ENCODE measurements around the gene OR9A2. TPM values are rescaled to one million over a fixed set of nuclear protein-coding genes. Genes with fewer than 3 reads are reported as not detected.

The OR9A2 gene
- total RNA-seq, 1 donor, result not detected

DNA sequence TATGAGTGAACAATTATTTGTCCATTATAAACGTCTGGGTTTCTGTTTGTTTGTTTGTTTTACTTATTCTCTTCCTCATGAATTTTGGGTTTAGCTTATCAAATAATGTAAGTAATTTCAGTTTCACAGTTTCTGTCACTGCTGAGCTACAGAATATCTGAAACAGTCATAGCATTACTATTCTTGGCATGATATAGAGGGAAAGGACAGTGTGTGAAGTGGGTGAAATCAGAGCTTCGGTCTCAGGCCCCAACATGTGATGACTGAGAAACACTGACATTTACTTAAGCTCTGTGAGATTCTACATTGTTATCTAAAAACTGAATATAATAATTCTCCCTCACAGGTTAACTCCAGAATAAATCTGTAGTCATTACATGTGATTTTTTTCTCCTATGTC, 16.5 kb upstream of the OR9A2 start:
- TF ChIP-seq, protein P1, sequence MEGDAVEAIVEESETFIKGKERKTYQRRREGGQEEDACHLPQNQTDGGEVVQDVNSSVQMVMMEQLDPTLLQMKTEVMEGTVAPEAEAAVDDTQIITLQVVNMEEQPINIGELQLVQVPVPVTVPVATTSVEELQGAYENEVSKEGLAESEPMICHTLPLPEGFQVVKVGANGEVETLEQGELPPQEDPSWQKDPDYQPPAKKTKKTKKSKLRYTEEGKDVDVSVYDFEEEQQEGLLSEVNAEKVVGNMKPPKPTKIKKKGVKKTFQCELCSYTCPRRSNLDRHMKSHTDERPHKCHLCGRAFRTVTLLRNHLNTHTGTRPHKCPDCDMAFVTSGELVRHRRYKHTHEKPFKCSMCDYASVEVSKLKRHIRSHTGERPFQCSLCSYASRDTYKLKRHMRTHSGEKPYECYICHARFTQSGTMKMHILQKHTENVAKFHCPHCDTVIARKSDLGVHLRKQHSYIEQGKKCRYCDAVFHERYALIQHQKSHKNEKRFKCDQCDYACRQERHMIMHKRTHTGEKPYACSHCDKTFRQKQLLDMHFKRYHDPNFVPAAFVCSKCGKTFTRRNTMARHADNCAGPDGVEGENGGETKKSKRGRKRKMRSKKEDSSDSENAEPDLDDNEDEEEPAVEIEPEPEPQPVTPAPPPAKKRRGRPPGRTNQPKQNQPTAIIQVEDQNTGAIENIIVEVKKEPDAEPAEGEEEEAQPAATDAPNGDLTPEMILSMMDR (IDR thresholded peaks at IDR 0.05; ENCODE audit: insufficient read depth, low read length), result no peak
- no peak overlapping the region for H3K4me3 ChIP-seq (ENCODE audit: low read depth, low read length)
- peak; percentile 55 for DNase-seq (ENCODE audit: low read depth)

DNA sequence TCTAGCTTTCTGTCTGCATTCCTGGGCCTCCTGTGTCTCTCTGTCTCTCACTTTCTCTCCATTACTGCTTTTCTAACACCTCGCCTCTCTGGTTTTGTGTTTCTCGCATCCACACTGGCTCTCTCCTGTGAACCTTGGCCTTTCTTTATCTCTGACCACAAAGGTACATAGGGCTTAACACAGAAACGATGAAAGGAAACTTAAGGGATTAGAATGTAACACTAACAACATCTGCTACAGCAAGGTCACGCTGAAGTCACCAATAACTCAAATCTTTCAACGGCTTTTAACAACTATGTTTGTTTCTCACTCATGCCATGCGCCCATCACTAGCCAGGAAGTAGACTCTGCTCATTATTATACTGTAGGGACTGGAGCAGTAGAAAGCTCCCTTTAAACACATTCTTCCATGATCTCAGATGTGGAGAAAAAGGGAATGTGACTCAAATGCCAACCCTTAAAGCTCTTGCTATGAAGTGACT, 15.9 kb upstream of the OR9A2 start:
- TF ChIP-seq, protein P1 (IDR thresholded peaks at IDR 0.05; ENCODE audit: insufficient read depth, low read length), result no peak
- peak; percentile 27 for DNase-seq (ENCODE audit: low read depth)
- H3K4me3 ChIP-seq (ENCODE audit: low read depth, low read length), result no peak overlapping the region

DNA sequence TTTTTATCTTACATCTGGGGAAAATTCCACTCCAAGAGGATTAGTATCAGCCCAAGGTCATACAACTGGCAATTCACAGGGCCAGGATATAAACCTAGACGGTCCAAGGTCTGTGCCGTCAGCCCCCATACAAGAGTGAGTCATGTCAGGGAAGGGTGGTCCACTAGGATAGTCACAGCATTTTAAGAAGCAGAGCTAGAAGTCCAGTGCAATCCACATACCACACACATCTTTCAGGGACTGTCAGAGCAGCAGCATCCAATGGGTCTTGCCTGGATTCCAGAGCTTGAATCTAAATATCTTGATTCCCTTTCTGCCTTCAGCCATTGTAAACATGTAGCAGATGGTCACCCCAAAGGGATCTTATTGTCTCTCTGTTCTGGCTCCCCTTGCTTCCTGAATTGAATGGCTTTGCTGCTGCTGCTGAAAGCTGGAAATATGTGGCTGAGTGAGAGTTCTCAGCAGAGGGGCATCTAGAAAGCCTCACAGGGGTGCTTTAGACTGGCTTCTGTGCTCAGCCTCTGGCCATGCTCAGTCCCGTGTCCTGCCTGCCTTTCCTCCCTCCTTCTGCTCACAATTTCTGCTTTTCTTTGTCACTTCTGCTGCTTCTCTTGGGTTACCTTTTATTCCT, 15.3 kb upstream of the OR9A2 start:
- peak; percentile 47 for DNase-seq (ENCODE audit: low read depth)
- TF ChIP-seq, protein P1 (IDR thresholded peaks at IDR 0.05; ENCODE audit: insufficient read depth, low read length), result no peak
- no peak overlapping the region for H3K4me3 ChIP-seq (ENCODE audit: low read depth, low read length)

DNA sequence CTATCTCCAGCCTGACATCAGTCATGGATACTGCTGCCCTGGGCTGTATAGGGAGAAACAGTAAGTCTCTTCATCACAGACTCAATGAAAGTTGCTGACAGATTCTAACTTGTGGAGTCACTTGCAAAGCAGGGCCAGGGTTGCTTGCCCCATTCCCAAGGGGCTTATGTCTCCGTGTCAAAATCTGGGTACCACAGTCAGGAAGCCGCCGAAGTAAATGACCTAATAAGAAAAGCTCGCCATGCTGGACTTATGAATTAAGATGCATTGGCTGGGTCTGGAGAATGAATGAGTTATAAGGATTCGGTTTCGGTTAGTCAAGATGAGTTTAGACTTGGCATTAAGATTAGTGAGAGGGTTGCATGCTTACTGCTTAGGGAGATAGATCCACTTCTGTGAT, 14.4 kb upstream of the OR9A2 start:
- no peak overlapping the region for H3K4me3 ChIP-seq (ENCODE audit: low read depth, low read length)
- no peak for DNase-seq (ENCODE audit: low read depth)
- TF ChIP-seq, protein P1 (IDR thresholded peaks at IDR 0.05; ENCODE audit: insufficient read depth, low read length), result no peak

DNA sequence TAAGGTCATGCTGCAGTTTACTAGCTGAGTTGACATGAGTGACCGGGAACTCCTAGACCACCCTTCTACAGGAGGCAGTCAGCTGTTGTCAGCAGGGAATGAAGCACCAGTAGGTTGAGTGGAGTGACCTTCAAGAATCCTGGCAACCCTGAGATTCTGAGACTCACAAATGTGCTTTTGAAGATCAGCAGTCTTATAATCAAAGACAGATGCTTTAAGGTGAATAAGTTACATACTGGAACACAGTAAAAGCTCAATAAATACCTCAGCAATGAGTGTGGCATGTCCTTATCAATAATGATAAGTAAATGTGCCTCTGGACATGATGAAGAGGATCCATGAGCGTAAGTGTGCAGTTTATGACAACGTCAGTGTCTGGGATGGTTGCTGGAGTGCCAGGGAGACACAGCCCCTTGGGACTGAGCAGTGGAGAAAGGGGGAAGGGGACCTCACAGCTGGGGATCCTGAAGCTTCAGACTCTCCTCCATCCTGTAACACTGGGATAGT, 13.3 kb upstream of the OR9A2 start:
- TF ChIP-seq, protein P1 (IDR thresholded peaks at IDR 0.05; ENCODE audit: insufficient read depth, low read length), result no peak
- H3K4me3 ChIP-seq (ENCODE audit: low read depth, low read length), result no peak overlapping the region
- DNase-seq (ENCODE audit: low read depth), result peak; percentile 82

DNA sequence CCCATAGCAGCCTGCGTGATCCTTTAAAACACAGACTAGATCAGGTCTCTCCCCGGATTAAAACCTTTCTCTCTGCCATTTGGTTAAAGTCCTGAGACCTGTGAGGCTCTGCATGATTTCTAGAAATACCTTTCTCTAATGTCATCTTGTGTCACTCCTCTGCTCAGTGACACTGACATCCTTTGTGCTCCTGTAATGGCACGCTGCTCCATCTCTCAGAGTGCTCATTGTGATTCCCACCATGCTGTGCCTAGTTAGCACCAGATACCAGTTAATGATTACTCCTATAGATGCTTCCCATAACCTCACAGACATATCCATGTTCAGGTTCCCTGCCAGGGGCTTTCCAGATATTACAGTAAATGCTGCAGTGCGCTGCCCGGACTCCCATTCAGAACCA, 11.7 kb upstream of the OR9A2 start:
- no peak overlapping the region for H3K4me3 ChIP-seq (ENCODE audit: low read depth, low read length)
- TF ChIP-seq, protein P1 (IDR thresholded peaks at IDR 0.05; ENCODE audit: insufficient read depth, low read length), result no peak
- DNase-seq (ENCODE audit: low read depth), result no peak

Data from fibroblast of the aortic adventitia (primary cell).